ENCODE data around the gene GATM.
"Not testable (repeated sequence)": the region's sequence is repeated elsewhere in the genome, so short reads cannot be mapped to it uniquely, and the experiment has no call there.

GATM gene

GRCh38 chr15:45347989-45348388, 30.4 kb downstream of the GATM start:
- no peak for DNase-seq

- DNase-seq = no peak
Observed at GRCh38 chr15:45347033-45347432, 31.3 kb downstream of the GATM start.

- DNase-seq = no peak
Observed at GRCh38 chr15:45346381-45346780, 32.0 kb downstream of the GATM start.

GRCh38 chr15:45343258-45343860, 35.0 kb downstream of the GATM start:
- DNase-seq = no peak

GRCh38 chr15:45341790-45342189, 36.6 kb downstream of the GATM start:
- no peak for DNase-seq

GRCh38 chr15:45340429-45340828, 37.9 kb downstream of the GATM start:
- no peak for DNase-seq

GRCh38 chr15:45338417-45338816, 39.9 kb downstream of the GATM start:
- no peak for DNase-seq

- no peak for DNase-seq
Observed at GRCh38 chr15:45337224-45337623, 41.1 kb downstream of the GATM start.

GRCh38 chr15:45333550-45333949, 44.8 kb downstream of the GATM start:
- DNase-seq = no peak

GRCh38 chr15:45332694-45333093, 45.6 kb downstream of the GATM start:
- no peak for DNase-seq

GRCh38 chr15:45331972-45332371, 46.4 kb downstream of the GATM start:
- no peak for DNase-seq

GRCh38 chr15:45328663-45329062, 49.7 kb downstream of the GATM start:
- no peak for DNase-seq

GRCh38 chr15:45326741-45327140, 51.6 kb downstream of the GATM start:
- no peak for DNase-seq

GRCh38 chr15:45326280-45326679, 52.1 kb downstream of the GATM start:
- no peak for DNase-seq

- no peak for DNase-seq
Observed at GRCh38 chr15:45320581-45321205, 57.7 kb downstream of the GATM start.

GRCh38 chr15:45319472-45320214, 58.7 kb downstream of the GATM start:
- DNase-seq = no peak

GRCh38 chr15:45314960-45315359, 63.4 kb downstream of the GATM start:
- DNase-seq = no peak

- not testable (repeated sequence) for DNase-seq
Observed at GRCh38 chr15:45314117-45314516, 64.2 kb downstream of the GATM start.

Data from activated CD4-positive, alpha-beta T cell treated with anti-CD3 and anti-CD28 coated beads, Interleukin-2, amount 50 U/mL, for 48 hours (primary cell).